H1 (cell line): ENCODE data around the gene MACROD2. TPM values are rescaled to one million over a fixed set of nuclear protein-coding genes. Genes with fewer than 3 reads are reported as not detected.

Source experiments
- RFX5 ChIP-seq: IDR thresholded peaks from 2 replicates; pipeline ENCODE4 v1.6.1; 2011; ENCODE audit warnings: low read depth, low read length, improper control_type of control experiment, borderline replicate concordance
- polyA plus RNA-seq, 7 experiments: library from polyadenylated mRNA; depleted of rRNA in 3 of 7; stranded (reverse) in 5 of 7; unstranded in 2 of 7; fragments of >200 nt in 5 of 7; fragments of 200-250 nt in 2 of 7; gene quantifications; 1 replicate in 5 of 7; 2 replicates in 1 of 7; 4 replicates in 1 of 7; pipeline versions ENCODE4 v1.2.1 to v1.2.3, GENCODE V29; 2011 to 2013; ENCODE audit warnings: missing spikeins in 2 of 7, mixed read lengths in 2 of 7
- total RNA-seq: library from RNA; stranded (reverse); fragmentation: NEBNext Ultra II Directional; extraction: Animal tissue kit (Norgen Biotek cat#: 25700); gene quantifications from 2 replicates; pipeline ENCODE4 v1.2.1, GENCODE V29; 2021
- TF ChIP-seq, protein P1 (sequence below): IDR thresholded peaks from 2 replicates; pipeline ENCODE4 v1.6.1; 2011; ENCODE audit warnings: low read length, improper control_type of control experiment

Gene MACROD2
- total and polyA plus RNA-seq, 2 of the 8 experiments (the other 6 are each of a cell fraction or from before 2014, with no cell fraction given): 0.70 to 3.9 TPM

DNA sequence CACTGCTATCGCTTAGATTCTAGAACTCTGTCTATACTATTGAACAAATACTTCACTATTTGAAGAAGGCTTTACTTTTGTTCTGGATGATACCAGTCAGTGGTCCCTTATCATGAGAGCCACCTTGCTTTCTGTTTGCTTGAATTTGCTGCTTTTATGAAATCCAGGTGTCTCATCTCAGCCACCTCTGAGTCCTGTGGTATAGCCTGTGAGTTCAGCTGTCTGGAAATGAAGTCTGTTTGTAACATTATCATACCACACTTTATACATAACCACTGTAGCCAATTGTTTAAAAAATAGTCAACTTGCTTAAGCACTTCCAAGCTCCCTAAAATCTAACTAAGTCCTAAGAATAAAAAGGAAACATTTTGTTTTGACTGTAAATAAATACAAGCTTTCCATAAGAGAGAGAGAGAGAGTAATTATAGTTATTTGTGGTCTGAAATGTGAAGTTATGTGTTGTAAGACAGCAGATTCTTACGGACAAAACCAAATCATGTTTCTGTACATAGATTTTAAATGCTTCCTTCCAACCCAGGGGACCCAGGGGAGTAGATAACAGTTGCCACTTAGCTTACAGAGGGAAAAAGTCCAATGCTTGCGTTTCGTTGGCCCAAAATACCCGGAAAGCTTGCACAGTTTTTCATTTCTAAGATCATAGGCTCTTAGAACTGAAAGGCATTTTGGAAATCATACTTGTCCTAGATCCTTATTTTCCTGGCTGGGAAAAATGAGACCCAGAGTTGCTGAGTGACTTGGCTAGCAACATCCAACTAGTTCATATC is 1449.9 kb downstream of the MACROD2 start (continued):
- no peak for TF ChIP-seq RFX5
- TF ChIP-seq, protein P1, sequence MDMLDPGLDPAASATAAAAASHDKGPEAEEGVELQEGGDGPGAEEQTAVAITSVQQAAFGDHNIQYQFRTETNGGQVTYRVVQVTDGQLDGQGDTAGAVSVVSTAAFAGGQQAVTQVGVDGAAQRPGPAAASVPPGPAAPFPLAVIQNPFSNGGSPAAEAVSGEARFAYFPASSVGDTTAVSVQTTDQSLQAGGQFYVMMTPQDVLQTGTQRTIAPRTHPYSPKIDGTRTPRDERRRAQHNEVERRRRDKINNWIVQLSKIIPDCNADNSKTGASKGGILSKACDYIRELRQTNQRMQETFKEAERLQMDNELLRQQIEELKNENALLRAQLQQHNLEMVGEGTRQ: no peak
